T-cell (primary cell): ENCODE data around the gene IGFL2. TPM values are rescaled to one million over a fixed set of nuclear protein-coding genes. Genes with fewer than 3 reads are reported as not detected.

ENCODE experiments used
- ATAC-seq, 4 experiments: fragments of 200-7000 bp in 3 of 4; fragments of 150-1000 bp in 1 of 4; cut with Tn5 transposase; replicated peaks in 1 of 4; 1 replicate in 3 of 4; 2 replicates in 1 of 4; pipeline ENCODE4 v1.10.0; 2021; ENCODE audit warnings: moderate library complexity in 3 of 4, mild to moderate bottlenecking in 2 of 4, moderate number of reproducible peaks in 1 of 4
- CTCF ChIA-PET, 2 donors: fragments of 300-600 bp; sonication (Branson Sonifier 250); formaldehyde crosslinking; loops; one replicate each; lab custom pipeline; 2022; ENCODE audit warnings: antibody characterized with exemption in 2 of 2; lab: Charles Lee
- POLR2A ChIA-PET, 2 donors: fragments of 300-600 bp; sonication (Branson Sonifier 250); formaldehyde crosslinking; loops; one replicate each; lab custom pipeline; 2022; ENCODE audit warnings: antibody characterized with exemption in 2 of 2; lab: Charles Lee
- DNase-seq, 35 experiments: peaks; one replicate each; pipeline versions ENCODE4 v3.0.0 to v3.0.0-alpha.2; 2013 to 2023
- H3K27ac ChIP-seq: one replicate; pipeline ENCODE4 v1.5.1; 2013; ENCODE audit warnings: low read length
- H3K27me3 ChIP-seq, 2 experiments: replicated peaks in 1 of 2; 1 replicate in 1 of 2; 2 replicates in 1 of 2; pipeline versions ENCODE4 v1.6.1 to v1.7.0; 2013; ENCODE audit warnings: low read length in 1 of 2, mixed read lengths in 1 of 2; ENCODE audit not compliant: control insufficient read depth in 2 of 2, insufficient read depth in 2 of 2; ENCODE audit errors: extremely low read depth in 1 of 2
- H3K36me3 ChIP-seq, 2 donors: 1 replicate in 1 of 2; 2 replicates in 1 of 2; pipeline versions ENCODE4 v1.6.1 to v1.7.0; 2013; ENCODE audit warnings: low read length in 1 of 2; ENCODE audit not compliant: control insufficient read depth in 2 of 2, insufficient read depth in 1 of 2; ENCODE audit errors: extremely low read depth in 1 of 2
- H3K4me1 ChIP-seq, 2 experiments: 1 replicate in 1 of 2; 2 replicates in 1 of 2; pipeline versions ENCODE4 v1.6.1 to v1.7.0; 2013; ENCODE audit warnings: low read length in 2 of 2, mixed read lengths in 1 of 2; ENCODE audit not compliant: insufficient read depth in 2 of 2, control insufficient read depth in 1 of 2; ENCODE audit errors: extremely low read depth in 1 of 2
- H3K4me3 ChIP-seq, 2 donors: 1 replicate in 1 of 2; 2 replicates in 1 of 2; pipeline versions ENCODE4 v1.5.1 to v1.7.0; 2013; ENCODE audit warnings: mild to moderate bottlenecking in 2 of 2, low read length in 1 of 2, moderate library complexity in 1 of 2; ENCODE audit not compliant: control insufficient read depth in 1 of 2; ENCODE audit errors: extremely low read depth in 1 of 2
- H3K9me3 ChIP-seq: 2 replicates; pipeline ENCODE4 v1.7.0; 2013
- H3K27ac Mint-ChIP-seq, 2 donors: one replicate each; pipeline ENCODE4 v1.8.0; 2020 to 2021; ENCODE audit warnings: mild to moderate bottlenecking in 2 of 2, mixed read lengths in 2 of 2
- H3K27me3 Mint-ChIP-seq, 2 donors: one replicate each; pipeline ENCODE4 v1.8.0; 2021 to 2022; ENCODE audit warnings: mixed read lengths in 2 of 2
- H3K36me3 Mint-ChIP-seq: one replicate; pipeline ENCODE4 v1.8.0; 2021; ENCODE audit warnings: mixed read lengths
- H3K4me1 Mint-ChIP-seq, 3 donors: one replicate each; pipeline ENCODE4 v1.8.0; 2020 to 2022; ENCODE audit warnings: mixed read lengths in 3 of 3, mild to moderate bottlenecking in 1 of 3
- H3K4me3 Mint-ChIP-seq, 3 donors: one replicate each; pipeline ENCODE4 v1.8.0; 2020 to 2022; ENCODE audit warnings: mild to moderate bottlenecking in 3 of 3, mixed read lengths in 3 of 3, moderate library complexity in 3 of 3
- H3K9me3 Mint-ChIP-seq, 3 donors: one replicate each; pipeline ENCODE4 v1.8.0; 2020 to 2022; ENCODE audit warnings: mixed read lengths in 3 of 3
- WGBS: methylation state at CpG from one replicate; pipeline ENCODE4 v1.1.5; 2013; ENCODE audit warnings: missing lambda C conversion rate; ENCODE audit not compliant: insufficient coverage; 5-methylcytosine and 5-hydroxymethylcytosine counted together
- total RNA-seq, 35 experiments: library from RNA in 6 of 35; stranded (reverse) in 6 of 35; fragments of 120-200 nt in 1 of 35; gene quantifications; one replicate each; pipeline versions ENCODE4 v1.2.1 to v1.2.4 and lab custom pipeline; 2013 to 2026

Gene IGFL2
- total RNA-seq, 5 donors from 2014 or later (not counting 1 experiment from before 2014, with no cell fraction given) = 0.32 TPM; not detected in 4

DNA sequence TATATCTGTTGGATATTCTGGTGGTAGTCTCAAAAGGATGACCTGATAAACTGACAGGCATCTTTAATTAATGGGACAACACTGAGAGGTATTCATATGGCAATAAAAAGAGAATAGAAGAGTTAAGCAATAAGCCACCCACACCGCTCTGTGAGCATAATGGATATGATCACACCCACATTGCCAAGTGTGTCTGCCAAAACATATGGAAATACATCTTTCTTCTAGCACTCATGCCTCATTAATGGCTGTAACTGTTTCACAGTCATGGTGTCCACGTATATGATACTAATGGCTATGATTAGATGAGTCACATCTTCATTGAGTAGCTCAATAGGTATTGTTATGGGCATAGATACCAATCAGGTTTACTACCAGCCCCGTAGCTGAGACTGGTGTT, 36.7 kb upstream of the IGFL2 start:
- Mint-ChIP-seq H3K4me3 (no peak overlapping the region), H3K9me3 (peaks cover 0 to 6% (median 0%) of the 10 kb centered on the region in 3 donors), H3K27me3 (peaks cover 34 to 38% of the 10 kb centered on the region in 2 donors), H3K4me1 (no peaks in the 10 kb centered on the region), H3K36me3 (no peaks in the 10 kb centered on the region), H3K27ac (no peak overlapping the region)
- ATAC-seq = no peak
- H3K27me3 ChIP-seq = peaks cover 2 to 9% of the 10 kb centered on the region in 2 experiments
- POLR2A ChIA-PET = interaction anchor here in 1 of 2 donors (0.6 kb wide), 1 partner anchor 1213 kb away, joined by 7 read pairs; no protein-coding TSS in a partner anchor
- no peaks in the 10 kb centered on the region for H3K36me3 ChIP-seq
- no peak overlapping the region for H3K27ac ChIP-seq
- DNase-seq = no peak
- no CpG with 5 or more reads among the region's 3 CpGs for WGBS
- H3K4me3 ChIP-seq = no peak overlapping the region
- CTCF ChIA-PET = no interaction called here
- no peaks in the 10 kb centered on the region for H3K4me1 ChIP-seq
- no peaks in the 10 kb centered on the region for H3K9me3 ChIP-seq

DNA sequence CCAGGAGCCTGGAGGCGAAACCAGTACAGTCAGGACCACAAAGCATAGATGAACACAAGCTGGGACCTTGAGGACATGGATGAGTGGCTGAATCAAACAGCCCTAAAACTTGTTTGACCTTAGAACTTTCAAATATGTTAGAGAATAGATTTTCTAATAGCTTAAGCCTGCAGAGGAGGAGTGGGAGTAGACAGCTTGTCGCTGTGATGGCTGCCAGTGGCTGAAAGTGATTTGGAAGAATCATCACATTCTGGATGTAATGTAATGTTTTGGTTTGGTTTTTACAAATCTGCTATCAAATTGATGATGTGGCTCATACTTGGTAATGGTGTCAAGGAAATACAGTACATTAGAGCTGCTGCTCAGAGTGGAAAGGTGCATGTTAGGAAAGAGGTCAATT, 35.5 kb upstream of the IGFL2 start:
- Histone ChIP-seq H3K4me3 (no peak overlapping the region), H3K9me3 (no peaks in the 10 kb centered on the region), H3K36me3 (no peaks in the 10 kb centered on the region), H3K27ac (no peak overlapping the region), H3K27me3 (peaks cover 2 to 7% of the 10 kb centered on the region in 2 experiments), H3K4me1 (no peaks in the 10 kb centered on the region)
- Mint-ChIP-seq H3K9me3 (peaks cover 0 to 6% (median 0%) of the 10 kb centered on the region in 3 donors), H3K36me3 (no peaks in the 10 kb centered on the region), H3K27ac (no peak overlapping the region), H3K4me3 (no peak overlapping the region), H3K27me3 (peaks cover 34 to 41% of the 10 kb centered on the region in 2 donors), H3K4me1 (no peaks in the 10 kb centered on the region)
- DNase-seq (no peak), ATAC-seq (no peak)
- POLR2A ChIA-PET = no interaction called here
- CTCF ChIA-PET = no interaction called here
- 22% methylated on average over 2 of the region's 2 CpGs for WGBS

DNA sequence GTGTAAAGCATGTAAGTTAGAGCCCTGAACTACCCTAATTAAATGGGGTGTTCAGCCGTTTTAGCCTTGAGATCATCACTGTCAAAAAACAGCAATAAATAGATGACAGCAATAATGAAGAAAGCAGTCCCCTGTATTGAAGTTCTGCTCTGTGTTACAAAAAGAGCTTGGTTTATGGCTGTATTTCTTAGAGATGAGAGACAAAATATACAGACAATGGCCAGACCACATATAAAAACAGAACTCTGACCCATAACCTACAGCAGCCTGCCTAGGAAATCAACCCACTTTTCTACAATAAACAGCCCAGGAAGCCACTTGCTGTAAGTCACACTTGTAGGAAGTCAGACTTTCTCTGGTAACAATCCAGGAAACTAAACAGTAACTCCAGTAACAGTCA, 34.3 kb upstream of the IGFL2 start:
- no peak for ATAC-seq
- Histone ChIP-seq H3K9me3 (no peaks in the 10 kb centered on the region), H3K27me3 (peaks cover 2 to 14% of the 10 kb centered on the region in 2 experiments), H3K4me3 (no peak overlapping the region), H3K27ac (no peak overlapping the region), H3K36me3 (no peaks in the 10 kb centered on the region), H3K4me1 (no peaks in the 10 kb centered on the region)
- CTCF ChIA-PET = no interaction called here
- no peaks in the 10 kb centered on the region for H3K36me3 Mint-ChIP-seq
- peaks cover 0 to 3% (median 0%) of the 10 kb centered on the region in 3 donors for H3K9me3 Mint-ChIP-seq
- WGBS = no CpG with 5 or more reads among the region's 1 CpG
- H3K4me3 Mint-ChIP-seq = no peak overlapping the region
- no peak overlapping the region for H3K27ac Mint-ChIP-seq
- DNase-seq = no peak
- no peaks in the 10 kb centered on the region for H3K4me1 Mint-ChIP-seq
- POLR2A ChIA-PET = no interaction called here
- peaks cover 40 to 48% of the 10 kb centered on the region in 2 donors for H3K27me3 Mint-ChIP-seq

DNA sequence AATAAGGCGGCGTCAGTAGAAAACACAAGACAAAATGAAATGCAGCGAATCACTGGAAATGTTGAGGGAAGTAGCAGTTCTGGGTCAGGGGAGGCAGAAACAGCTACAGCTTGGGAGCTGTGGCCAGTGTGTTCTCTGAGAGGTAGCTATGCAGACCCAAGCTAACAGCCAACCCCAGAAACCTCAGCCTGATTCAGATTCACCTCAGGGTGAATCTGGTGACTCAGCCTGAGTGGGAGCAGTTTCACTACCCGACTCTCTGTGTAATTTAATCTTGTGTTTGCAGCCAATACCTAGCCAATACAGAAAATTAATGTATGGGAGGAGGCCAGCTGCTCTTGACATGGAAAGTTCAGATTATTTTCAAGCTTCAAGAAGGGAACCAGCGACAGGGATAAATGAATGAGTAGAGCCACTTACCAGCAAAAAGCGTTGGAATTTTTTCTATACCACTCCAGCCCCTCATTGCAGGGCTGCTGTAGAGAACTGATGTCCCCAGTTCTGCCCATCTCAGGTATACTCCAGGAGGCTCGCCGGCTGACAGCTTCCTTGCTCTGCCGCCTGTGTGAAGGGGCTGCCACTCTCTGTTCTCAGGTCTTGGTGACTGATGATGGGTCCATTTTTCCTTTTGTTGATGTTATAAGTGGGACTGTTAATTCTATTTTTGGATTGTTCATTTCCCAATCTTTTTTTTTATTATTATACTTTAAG, 32.5 kb upstream of the IGFL2 start:
- Histone ChIP-seq H3K4me3 (no peak overlapping the region), H3K36me3 (no peaks in the 10 kb centered on the region), H3K27me3 (peaks cover 2 to 28% of the 10 kb centered on the region in 2 experiments), H3K4me1 (no peaks in the 10 kb centered on the region), H3K27ac (no peak overlapping the region), H3K9me3 (no peaks in the 10 kb centered on the region)
- ATAC-seq (no peak), DNase-seq (no peak)
- ChIA-PET CTCF (interaction anchor here in 1 of 2 donors (0.6 kb wide), 1 partner anchor 86 kb away, joined by 5 read pairs; no protein-coding TSS in a partner anchor), POLR2A (no interaction called here)
- H3K4me3 Mint-ChIP-seq = no peak overlapping the region
- no peak overlapping the region for H3K27ac Mint-ChIP-seq
- H3K9me3 Mint-ChIP-seq = no peaks in the 10 kb centered on the region
- WGBS = 55% methylated on average over 2 of the region's 9 CpGs
- peaks cover 46 to 60% of the 10 kb centered on the region in 2 donors for H3K27me3 Mint-ChIP-seq
- H3K4me1 Mint-ChIP-seq = no peaks in the 10 kb centered on the region
- no peaks in the 10 kb centered on the region for H3K36me3 Mint-ChIP-seq

DNA sequence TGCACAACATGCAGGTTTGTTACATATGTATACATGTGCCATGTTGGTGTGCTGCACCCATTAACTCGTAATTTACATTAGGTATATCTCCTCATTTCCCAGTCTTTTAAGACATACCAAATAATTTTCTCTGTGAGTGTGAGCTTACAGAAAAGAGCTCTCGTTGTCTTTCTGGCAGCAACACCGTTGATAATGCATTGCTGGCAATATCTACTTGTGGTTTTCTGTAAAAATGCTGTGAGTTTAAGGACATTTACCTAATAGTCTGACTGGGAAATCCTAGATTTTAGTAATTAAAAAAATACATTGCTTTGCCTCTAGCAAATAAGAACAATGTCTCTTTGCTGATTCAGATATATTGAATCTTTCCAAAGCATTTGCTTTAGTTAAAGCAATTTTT, 31.9 kb upstream of the IGFL2 start:
- no CpG with 5 or more reads among the region's 3 CpGs for WGBS
- Mint-ChIP-seq H3K4me3 (no peak overlapping the region), H3K36me3 (no peaks in the 10 kb centered on the region), H3K4me1 (no peaks in the 10 kb centered on the region), H3K27me3 (peaks cover 46 to 58% of the 10 kb centered on the region in 2 donors), H3K9me3 (no peaks in the 10 kb centered on the region), H3K27ac (no peak overlapping the region)
- Histone ChIP-seq H3K4me3 (no peak overlapping the region), H3K9me3 (no peaks in the 10 kb centered on the region), H3K36me3 (no peaks in the 10 kb centered on the region), H3K27me3 (peaks cover 4 to 28% of the 10 kb centered on the region in 2 experiments), H3K4me1 (no peaks in the 10 kb centered on the region), H3K27ac (no peak overlapping the region)
- ATAC-seq = no peak
- ChIA-PET POLR2A (no interaction called here), CTCF (interaction anchor here in 1 of 2 donors (0.6 kb wide), 1 partner anchor 87 kb away, joined by 5 read pairs; no protein-coding TSS in a partner anchor)
- no peak for DNase-seq

DNA sequence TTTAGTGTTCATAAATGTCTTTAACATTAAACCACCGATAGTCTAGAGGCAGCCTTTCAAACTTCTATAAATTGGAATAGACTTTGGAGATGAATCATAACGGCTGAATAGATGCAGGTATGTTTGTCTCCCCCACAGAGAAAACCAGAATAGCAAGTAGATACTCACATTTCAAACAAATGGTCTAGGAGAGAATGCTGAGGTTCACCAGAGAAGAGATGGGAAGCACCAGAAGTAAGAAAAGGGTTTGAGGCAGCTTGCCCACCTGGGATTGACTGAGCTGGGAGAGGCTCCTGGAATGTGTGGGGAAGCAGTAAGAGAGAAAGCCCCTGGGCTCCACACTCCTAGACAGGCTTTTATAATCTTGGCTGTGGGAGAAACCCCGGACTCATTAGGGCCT, 29.9 kb upstream of the IGFL2 start:
- ATAC-seq (no peak), DNase-seq (no peak)
- Mint-ChIP-seq H3K27me3 (peaks cover 37 to 43% of the 10 kb centered on the region in 2 donors), H3K9me3 (no peaks in the 10 kb centered on the region), H3K27ac (no peak overlapping the region), H3K4me3 (no peak overlapping the region), H3K4me1 (no peaks in the 10 kb centered on the region), H3K36me3 (no peaks in the 10 kb centered on the region)
- ChIA-PET POLR2A (no interaction called here), CTCF (no interaction called here)
- Histone ChIP-seq H3K4me1 (no peaks in the 10 kb centered on the region), H3K4me3 (no peak overlapping the region), H3K9me3 (no peaks in the 10 kb centered on the region), H3K36me3 (no peaks in the 10 kb centered on the region), H3K27me3 (peaks cover 4 to 28% of the 10 kb centered on the region in 2 experiments), H3K27ac (no peak overlapping the region)
- no CpG with 5 or more reads among the region's 3 CpGs for WGBS
